HEK293 (cell line): ENCODE data around the gene SNRPA1.

Experiments
- CTCF ChIA-PET: fragments of 350-600 bp; formaldehyde crosslinking; extraction: SDS; loops from one replicate; lab custom pipeline; 2021; ENCODE audit warnings: antibody characterized with exemption; lab: Yijun Ruan, JAX
- POLR2A ChIA-PET: fragments of 300-600 bp; formaldehyde crosslinking; extraction: SDS; loops from one replicate; lab custom pipeline; 2020; ENCODE audit warnings: antibody characterized with exemption, inconsistent platforms; lab: Yijun Ruan, JAX
- H3K27ac ChIP-seq: fragments of 200-500 bp; sonication (Bioruptor generic); 2 replicates; pipeline ENCODE4 v1.5.1; 2014; ENCODE audit warnings: low read depth, low read length, control low read depth, inconsistent platforms; ENCODE audit errors: extremely low read depth
- H3K36me3 ChIP-seq, 2 experiments: fragments of 200-500 bp in 1 of 2; sonication (Bioruptor generic) in 1 of 2; 1 replicate in 1 of 2; 2 replicates in 1 of 2; pipeline ENCODE4 v1.5.1; 2014 to 2017; ENCODE audit warnings: inconsistent platforms in 2 of 2, low read length in 2 of 2; ENCODE audit not compliant: control insufficient read depth in 2 of 2, insufficient read depth in 1 of 2
- H3K4me1 ChIP-seq: fragments of 200-500 bp; sonication (Bioruptor generic); 2 replicates; pipeline ENCODE4 v1.5.1; 2014; ENCODE audit warnings: mild to moderate bottlenecking, low read length, inconsistent platforms; ENCODE audit not compliant: control insufficient read depth, insufficient read depth
- H3K4me3 ChIP-seq: 2 replicates; pipeline ENCODE4 v1.5.1; 2011; ENCODE audit warnings: low read depth, mild to moderate bottlenecking, control low read depth, low read length, moderate library complexity
- H3K9me3 ChIP-seq: fragments of 200-500 bp; sonication (Bioruptor generic); 2 replicates; pipeline ENCODE4 v1.5.1; 2014; ENCODE audit warnings: low read depth, low read length, inconsistent platforms; ENCODE audit not compliant: control insufficient read depth, insufficient read depth
- GFI1B ChIP-seq: fragments of 450-650 bp; formaldehyde crosslinking; IDR thresholded peaks from 2 replicates; pipeline ENCODE4 v1.5.1; 2016; ENCODE audit warnings: missing biosample characterization, missing genetic modification characterization
- HOXC10 ChIP-seq: sonication (generic); formaldehyde crosslinking; IDR thresholded peaks from 2 replicates; pipeline ENCODE4 v1.8.1; 2023; ENCODE audit warnings: mild to moderate bottlenecking, missing genetic modification reagents
- KLF1 ChIP-seq: fragments of 450-650 bp; formaldehyde crosslinking; IDR thresholded peaks from 2 replicates; pipeline ENCODE4 v1.5.1; 2016; ENCODE audit warnings: missing biosample characterization, missing genetic modification characterization
- KLF9 ChIP-seq: fragments of 450-650 bp; formaldehyde crosslinking; IDR thresholded peaks from 2 replicates; pipeline ENCODE4 v1.5.1; 2016; ENCODE audit warnings: missing biosample characterization, missing genetic modification characterization, low read depth
- OVOL3 ChIP-seq: fragments of 450-650 bp; formaldehyde crosslinking; IDR thresholded peaks from 2 replicates; pipeline ENCODE4 v1.5.1; 2016; ENCODE audit warnings: missing biosample characterization, missing genetic modification characterization
- SETDB1 ChIP-seq: IDR thresholded peaks from one replicate; pipeline ENCODE4 v1.6.1; 2017; ENCODE audit warnings: mild to moderate bottlenecking, low read length, moderate library complexity, mixed read lengths; ENCODE audit not compliant: insufficient read length
- ZBTB1 ChIP-seq: fragments of 450-650 bp; formaldehyde crosslinking; IDR thresholded peaks from 2 replicates; pipeline ENCODE4 v1.5.1; 2016; ENCODE audit warnings: missing biosample characterization, missing genetic modification characterization
- ZBTB7A ChIP-seq: fragments of 450-650 bp; formaldehyde crosslinking; IDR thresholded peaks from 2 replicates; pipeline ENCODE4 v1.5.1; 2016; ENCODE audit warnings: low read depth, missing biosample characterization, missing genetic modification characterization
- ZNF26 ChIP-seq: fragments of 450-650 bp; formaldehyde crosslinking; IDR thresholded peaks from 2 replicates; pipeline ENCODE4 v1.5.1; 2016; ENCODE audit warnings: missing biosample characterization, missing genetic modification characterization
- ZNF449 ChIP-seq: fragments of 450-650 bp; formaldehyde crosslinking; IDR thresholded peaks from 2 replicates; pipeline ENCODE4 v1.5.1; 2017; ENCODE audit warnings: missing biosample characterization, mild to moderate bottlenecking, missing genetic modification characterization, moderate library complexity
- ZNF521 ChIP-seq: fragments of 450-650 bp; formaldehyde crosslinking; IDR thresholded peaks from 2 replicates; pipeline ENCODE4 v1.5.1; 2017; ENCODE audit warnings: missing biosample characterization, mild to moderate bottlenecking, missing genetic modification characterization
- ZNF530 ChIP-seq: fragments of 450-650 bp; formaldehyde crosslinking; IDR thresholded peaks from 2 replicates; pipeline ENCODE4 v1.5.1; 2016; ENCODE audit warnings: low read depth, missing biosample characterization, missing genetic modification characterization
- ZNF561 ChIP-seq: fragments of 450-650 bp; IDR thresholded peaks from 2 replicates; pipeline ENCODE4 v1.5.1; 2018; ENCODE audit warnings: missing biosample characterization, missing genetic modification characterization, borderline replicate concordance
- ZNF645 ChIP-seq: fragments of 450-650 bp; formaldehyde crosslinking; IDR thresholded peaks from 2 replicates; pipeline ENCODE4; 2016; ENCODE audit warnings: missing biosample characterization, missing genetic modification characterization
- ZNF664 ChIP-seq: fragments of 450-650 bp; formaldehyde crosslinking; IDR thresholded peaks from 2 replicates; pipeline ENCODE4 v1.5.1; 2016; ENCODE audit warnings: missing biosample characterization, missing genetic modification characterization
- ZNF677 ChIP-seq: fragments of 450-650 bp; IDR thresholded peaks from 2 replicates; pipeline ENCODE4 v1.5.0; 2018; ENCODE audit warnings: missing biosample characterization, mild to moderate bottlenecking, missing genetic modification characterization, moderate library complexity
- ZNF791 ChIP-seq: fragments of 450-650 bp; formaldehyde crosslinking; IDR thresholded peaks from 2 replicates; pipeline ENCODE4 v1.5.1; 2016; ENCODE audit warnings: missing biosample characterization, missing genetic modification characterization
- ZNF792 ChIP-seq: fragments of 450-650 bp; formaldehyde crosslinking; IDR thresholded peaks from 2 replicates; pipeline ENCODE4 v1.5.1; 2016; ENCODE audit warnings: missing biosample characterization, missing genetic modification characterization
- TF ChIP-seq, protein P1 (sequence below): fragments of 450-650 bp; formaldehyde crosslinking; IDR thresholded peaks from 2 replicates; pipeline ENCODE4 v1.5.1; 2016; ENCODE audit warnings: missing biosample characterization, missing genetic modification characterization
- TF ChIP-seq, protein P2 (sequence below): fragments of 450-650 bp; formaldehyde crosslinking; IDR thresholded peaks from 2 replicates; pipeline ENCODE4 v1.5.1; 2016; ENCODE audit warnings: missing biosample characterization, missing genetic modification characterization

The SNRPA1 gene

DNA sequence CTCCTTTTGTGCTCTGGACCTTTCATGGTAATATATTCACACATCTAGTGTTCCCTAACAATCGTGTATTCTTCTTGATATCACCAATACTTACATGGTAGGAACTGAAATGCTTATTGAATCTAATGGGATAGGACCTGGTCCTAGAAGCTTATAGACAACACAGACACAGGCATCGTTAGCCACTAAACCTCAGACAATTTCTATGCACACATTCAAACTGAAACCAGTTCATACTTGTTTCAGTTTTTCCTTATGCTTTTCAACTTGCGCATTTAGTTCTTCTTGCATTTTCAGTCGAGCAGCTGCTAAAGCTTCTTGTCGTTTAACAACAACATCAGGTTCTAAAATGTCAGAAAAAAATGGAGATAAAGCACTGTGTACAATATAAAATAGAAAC lies 20.0 kb downstream of the SNRPA1 start (continued):
- no peak for TF ChIP-seq HOXC10
- TF ChIP-seq ZNF792 (tag by site-specific recombination) = no peak
- TF ChIP-seq, protein P1, sequence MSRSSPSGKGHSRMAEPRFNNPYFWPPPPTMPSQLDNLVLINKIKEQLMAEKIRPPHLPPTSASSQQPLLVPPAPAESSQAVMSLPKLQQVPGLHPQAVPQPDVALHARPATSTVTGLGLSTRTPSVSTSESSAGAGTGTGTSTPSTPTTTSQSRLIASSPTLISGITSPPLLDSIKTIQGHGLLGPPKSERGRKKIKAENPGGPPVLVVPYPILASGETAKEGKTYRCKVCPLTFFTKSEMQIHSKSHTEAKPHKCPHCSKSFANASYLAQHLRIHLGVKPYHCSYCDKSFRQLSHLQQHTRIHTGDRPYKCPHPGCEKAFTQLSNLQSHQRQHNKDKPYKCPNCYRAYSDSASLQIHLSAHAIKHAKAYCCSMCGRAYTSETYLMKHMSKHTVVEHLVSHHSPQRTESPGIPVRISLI (tag by site-specific recombination) = no peak
- TF ChIP-seq, protein P2, sequence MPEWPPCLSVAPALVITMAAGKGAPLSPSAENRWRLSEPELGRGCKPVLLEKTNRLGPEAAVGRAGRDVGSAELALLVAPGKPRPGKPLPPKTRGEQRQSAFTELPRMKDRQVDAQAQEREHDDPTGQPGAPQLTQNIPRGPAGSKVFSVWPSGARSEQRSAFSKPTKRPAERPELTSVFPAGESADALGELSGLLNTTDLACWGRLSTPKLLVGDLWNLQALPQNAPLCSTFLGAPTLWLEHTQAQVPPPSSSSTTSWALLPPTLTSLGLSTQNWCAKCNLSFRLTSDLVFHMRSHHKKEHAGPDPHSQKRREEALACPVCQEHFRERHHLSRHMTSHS = no peak

- Histone ChIP-seq H3K4me1 (no peaks in the 10 kb centered on the region), H3K36me3 (peaks cover 57 to 68% of the 10 kb centered on the region in 2 experiments), H3K4me3 (no peak overlapping the region), H3K27ac (no peak overlapping the region), H3K9me3 (no peaks in the 10 kb centered on the region)
- TF ChIP-seq ZNF521 (tag by site-specific recombination) (no peak), OVOL3 (tag by site-specific recombination) (no peak), ZNF677 (tag by site-specific recombination) (no peak), ZNF530 (tag by site-specific recombination) (no peak), ZNF449 (tag by site-specific recombination) (no peak), ZBTB1 (no peak), GFI1B (tag by site-specific recombination) (no peak), ZNF26 (tag by site-specific recombination) (no peak), ZNF561 (no peak), ZNF664 (tag by site-specific recombination) (no peak), ZNF791 (tag by site-specific recombination) (no peak), KLF9 (tag by site-specific recombination) (no peak), KLF1 (tag by site-specific recombination) (no peak), ZBTB7A (tag by site-specific recombination) (no peak), SETDB1 (no peak), ZNF645 (tag by site-specific recombination) (no peak)
- TF ChIP-seq, protein P1 (tag by site-specific recombination) = no peak
- POLR2A ChIA-PET = interaction anchor here (1.3 kb wide), 1 partner anchor 21 kb away, joined by 7 read pairs; the partner anchor contains the start of gene CHSY1
- CTCF ChIA-PET = interaction anchor here (0.7 to 1.5 kb wide), 7 partner anchors 15 to 368 kb away, joined by 3 to 5 read pairs (median 3); no protein-coding TSS in a partner anchor
Measured at GRCh38 chr15:101273534-101273933, 21.5 kb downstream of the SNRPA1 start.
